ENCODE results near the gene CSK. TPM values are rescaled to one million over a fixed set of nuclear protein-coding genes. Genes with fewer than 3 reads are reported as not detected.

The CSK gene
- total RNA-seq, 4 donors from 2014 or later, result 59.7 to 176 (median 73.4) TPM

DNA sequence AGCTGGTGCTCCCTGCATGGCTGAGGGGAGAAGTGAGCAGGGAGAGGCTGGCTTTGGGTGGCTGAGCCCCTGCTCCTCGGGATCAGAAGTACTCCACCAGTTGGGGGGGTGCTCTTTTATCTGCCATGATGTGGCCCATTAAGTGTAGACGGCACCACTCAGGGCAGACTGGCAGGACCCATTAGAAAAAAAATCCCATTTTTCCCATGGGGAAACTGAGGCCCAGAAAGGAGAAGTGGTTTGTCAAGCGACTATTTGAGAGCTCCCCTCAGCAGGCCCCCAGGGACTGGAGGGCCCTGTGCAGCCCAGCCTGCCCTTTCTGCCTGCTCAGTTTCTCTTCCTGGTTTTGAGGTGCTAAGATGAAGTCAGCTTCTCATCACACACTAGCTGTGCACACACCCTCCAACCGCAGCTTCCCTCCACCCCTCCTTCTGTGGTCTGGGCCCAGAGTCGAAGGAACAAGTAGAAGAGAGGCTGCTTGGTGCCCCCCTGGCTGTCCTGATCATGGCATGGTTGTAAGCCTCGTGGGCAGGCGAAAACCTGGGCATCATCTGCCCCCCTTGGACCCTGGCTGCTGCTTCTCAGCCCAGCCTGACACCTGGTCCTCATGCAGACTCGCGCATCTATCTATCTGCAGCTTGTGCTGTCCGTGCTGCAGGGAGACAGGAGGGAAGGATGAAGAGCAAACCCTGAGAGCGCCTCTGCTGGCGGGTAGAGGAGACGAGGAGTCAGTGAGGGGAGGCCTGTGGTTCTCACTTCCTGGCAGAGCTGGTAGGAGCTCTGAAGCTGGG lies 5.6 kb downstream of the CSK start:
- TF ChIP-seq, protein P1, sequence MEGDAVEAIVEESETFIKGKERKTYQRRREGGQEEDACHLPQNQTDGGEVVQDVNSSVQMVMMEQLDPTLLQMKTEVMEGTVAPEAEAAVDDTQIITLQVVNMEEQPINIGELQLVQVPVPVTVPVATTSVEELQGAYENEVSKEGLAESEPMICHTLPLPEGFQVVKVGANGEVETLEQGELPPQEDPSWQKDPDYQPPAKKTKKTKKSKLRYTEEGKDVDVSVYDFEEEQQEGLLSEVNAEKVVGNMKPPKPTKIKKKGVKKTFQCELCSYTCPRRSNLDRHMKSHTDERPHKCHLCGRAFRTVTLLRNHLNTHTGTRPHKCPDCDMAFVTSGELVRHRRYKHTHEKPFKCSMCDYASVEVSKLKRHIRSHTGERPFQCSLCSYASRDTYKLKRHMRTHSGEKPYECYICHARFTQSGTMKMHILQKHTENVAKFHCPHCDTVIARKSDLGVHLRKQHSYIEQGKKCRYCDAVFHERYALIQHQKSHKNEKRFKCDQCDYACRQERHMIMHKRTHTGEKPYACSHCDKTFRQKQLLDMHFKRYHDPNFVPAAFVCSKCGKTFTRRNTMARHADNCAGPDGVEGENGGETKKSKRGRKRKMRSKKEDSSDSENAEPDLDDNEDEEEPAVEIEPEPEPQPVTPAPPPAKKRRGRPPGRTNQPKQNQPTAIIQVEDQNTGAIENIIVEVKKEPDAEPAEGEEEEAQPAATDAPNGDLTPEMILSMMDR (IDR thresholded peaks at IDR 0.05), result peak; percentile 42 to 77 (median 56)
- TF ChIP-seq POLR2AphosphoS5 (IDR thresholded peaks at IDR 0.05) (peak in 2 of 3 donors; percentile 18 to 31), EP300 (IDR thresholded peaks at IDR 0.05; ENCODE audit: low read depth) (no peak), POLR2A (IDR thresholded peaks at IDR 0.05) (peak; percentile 13)
- in situ Hi-C loops (cut with MboI; ENCODE audit: low pct_ligation_motif_present in 1 of 4, low pct_unique_long_range_greater_than_20kb in 1 of 4, low sequenced_read_pairs in 3 of 4), result no loop called here
- Histone ChIP-seq H3K27ac (peak overlapping the region; percentile 84 to 92 (median 86)), H3K27me3 (no peaks in the 10 kb centered on the region), H3K4me1 (peaks cover 64 to 98% (median 81%) of the 10 kb centered on the region in 4 donors), H3K4me3 (peak overlapping the region in 1 of 4 donors; percentile 6), H3K36me3 (no peaks in the 10 kb centered on the region), H3K9me3 (no peaks in the 10 kb centered on the region)
- DNase-seq, result peak; percentile 88
- intact Hi-C loops (cut with DNase I; ENCODE audit: low total_unique reads), result no loop called here
- 0 to 34% methylated on average over 1 to 13 of the region's 13 CpGs for WGBS, 2 donors (ENCODE audit: low coverage in 1 of 2)

DNA sequence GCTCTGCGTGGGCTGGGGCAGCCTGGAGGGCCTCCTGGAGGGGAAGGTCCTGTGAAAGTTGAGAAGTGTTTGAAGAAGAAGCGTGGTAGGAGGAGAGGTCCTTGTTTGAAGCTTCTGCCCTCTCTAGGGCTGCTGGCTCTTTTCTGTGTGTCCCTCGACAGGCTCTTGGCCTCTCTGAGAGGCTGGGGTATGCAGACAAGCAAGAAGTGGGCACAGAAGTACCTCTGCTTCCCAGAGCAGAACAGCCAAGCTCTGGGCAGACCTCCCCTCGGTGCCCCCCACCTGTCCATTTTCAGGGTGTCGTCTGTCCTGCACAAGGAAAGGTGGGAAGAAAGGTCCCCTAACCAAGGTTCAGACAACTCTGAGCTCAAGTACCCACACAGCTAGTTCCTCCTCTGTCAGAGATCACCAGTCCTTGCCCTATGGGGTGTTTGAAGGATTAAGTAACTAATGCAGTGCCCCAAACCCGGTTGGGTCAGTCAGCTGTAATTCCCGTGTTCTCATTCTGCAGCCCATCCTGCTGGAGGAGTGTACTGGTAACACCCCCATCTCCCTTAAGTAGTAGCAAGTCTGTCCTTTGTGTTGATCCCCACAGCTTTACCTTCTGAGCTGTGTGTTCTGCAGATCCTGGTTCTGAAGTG lies 6.3 kb downstream of the CSK start:
- Histone ChIP-seq H3K4me1 (peaks cover 63 to 100% (median 81%) of the 10 kb centered on the region in 4 donors), H3K27me3 (no peaks in the 10 kb centered on the region), H3K9me3 (no peaks in the 10 kb centered on the region), H3K4me3 (peak overlapping the region in 1 of 4 donors; percentile 4), H3K27ac (peak overlapping the region; percentile 84 to 92 (median 86)), H3K36me3 (no peaks in the 10 kb centered on the region)
- intact Hi-C loops (cut with DNase I; ENCODE audit: low total_unique reads) (no loop called here), in situ Hi-C loops (cut with MboI; ENCODE audit: low pct_ligation_motif_present in 1 of 4, low pct_unique_long_range_greater_than_20kb in 1 of 4, low sequenced_read_pairs in 3 of 4) (no loop called here)
- 41% methylated on average over 7 of the region's 7 CpGs; no CpG with 5 or more reads in 1 of the 2 donors for WGBS, 2 donors (ENCODE audit: low coverage in 1 of 2)
- no peak for DNase-seq
- TF ChIP-seq EP300 (IDR thresholded peaks at IDR 0.05; ENCODE audit: low read depth) (no peak), POLR2A (IDR thresholded peaks at IDR 0.05) (peak; percentile 3)
- TF ChIP-seq, protein P1 (IDR thresholded peaks at IDR 0.05), result peak in 1 of 5 experiments; percentile 10

DNA sequence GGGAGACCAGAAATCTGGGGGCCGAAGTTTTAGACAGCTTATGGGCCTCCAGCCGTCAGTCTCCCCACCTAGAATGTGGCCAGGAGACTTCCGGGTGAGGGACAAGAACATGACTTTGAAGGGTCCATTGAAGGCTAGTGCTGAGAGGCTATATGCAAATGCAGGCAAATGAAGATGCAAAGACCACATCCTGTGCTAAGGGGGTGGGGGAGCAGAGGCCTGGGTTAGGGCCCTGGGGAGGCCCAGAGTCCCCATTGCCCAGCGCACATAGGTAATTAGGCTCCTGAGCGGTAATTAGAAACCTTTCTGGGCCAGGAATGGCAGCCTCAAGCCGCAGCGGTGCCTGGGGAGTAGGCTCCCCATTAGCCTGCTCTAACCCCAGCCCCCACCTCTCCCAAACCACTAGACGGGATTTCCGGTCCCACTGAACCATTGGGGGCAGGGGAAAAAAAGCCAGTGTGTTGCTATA lies 6.8 kb downstream of the CSK start:
- peak in 1 of 3 donors; percentile 8 for TF ChIP-seq POLR2AphosphoS5 (IDR thresholded peaks at IDR 0.05)
- no peak for TF ChIP-seq EP300 (IDR thresholded peaks at IDR 0.05; ENCODE audit: low read depth)
- TF ChIP-seq, protein P1 (IDR thresholded peaks at IDR 0.05), result no peak
- no peak for TF ChIP-seq POLR2A (IDR thresholded peaks at IDR 0.05)
- no peaks in the 10 kb centered on the region for H3K9me3 ChIP-seq
- H3K27me3 ChIP-seq, result no peaks in the 10 kb centered on the region
- in situ Hi-C loops (cut with MboI; ENCODE audit: low pct_ligation_motif_present in 1 of 4, low pct_unique_long_range_greater_than_20kb in 1 of 4, low sequenced_read_pairs in 3 of 4), result no loop called here
- H3K4me3 ChIP-seq, result peak overlapping the region in 1 of 4 donors; percentile 32
- H3K4me1 ChIP-seq, result peaks cover 61 to 100% (median 78%) of the 10 kb centered on the region in 4 donors
- H3K27ac ChIP-seq, result peak overlapping the region; percentile 84 to 92 (median 86)
- 42% methylated on average over 9 of the region's 9 CpGs; no CpG with 5 or more reads in 1 of the 2 donors for WGBS, 2 donors (ENCODE audit: low coverage in 1 of 2)
- peak; percentile 61 for DNase-seq
- intact Hi-C loops (cut with DNase I; ENCODE audit: low total_unique reads), result no loop called here
- no peaks in the 10 kb centered on the region for H3K36me3 ChIP-seq

DNA sequence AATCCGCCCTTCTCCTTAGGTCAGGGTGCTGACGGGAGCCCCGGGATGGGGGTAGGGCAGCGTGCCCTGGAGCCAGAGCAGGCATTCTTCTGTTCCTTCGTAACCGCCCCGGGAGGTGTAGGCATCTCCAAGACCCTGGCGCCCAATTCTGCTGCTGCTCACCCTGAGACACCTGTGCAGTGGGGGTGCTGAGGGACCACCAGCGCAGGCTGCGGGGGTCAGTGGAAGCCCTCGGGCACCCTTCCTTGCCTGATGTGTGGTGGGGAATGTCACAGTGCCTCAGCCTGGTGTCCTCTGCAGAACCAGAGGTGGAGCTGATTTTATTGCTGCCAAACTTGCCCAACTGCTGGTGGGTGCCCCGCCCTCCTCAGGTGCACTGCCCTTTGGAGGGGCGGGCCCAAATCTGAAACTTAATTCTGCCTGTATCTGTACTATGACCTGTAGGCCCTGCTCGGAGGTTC lies 7.3 kb downstream of the CSK start:
- WGBS, 2 donors (ENCODE audit: low coverage in 1 of 2), result 26% methylated on average over 9 of the region's 14 CpGs; no CpG with 5 or more reads in 1 of the 2 donors
- TF ChIP-seq POLR2A (IDR thresholded peaks at IDR 0.05) (no peak), POLR2AphosphoS5 (IDR thresholded peaks at IDR 0.05) (peak in 2 of 3 donors; percentile 18 to 57)
- Histone ChIP-seq H3K9me3 (no peaks in the 10 kb centered on the region), H3K4me3 (peak overlapping the region in 1 of 4 donors; percentile 32), H3K4me1 (peaks cover 57 to 96% (median 73%) of the 10 kb centered on the region in 4 donors), H3K27me3 (no peaks in the 10 kb centered on the region), H3K27ac (peak overlapping the region; percentile 84 to 92 (median 86)), H3K36me3 (no peaks in the 10 kb centered on the region)
- intact Hi-C loops (cut with DNase I; ENCODE audit: low total_unique reads) (no loop called here), in situ Hi-C loops (cut with MboI; ENCODE audit: low pct_ligation_motif_present in 1 of 4, low pct_unique_long_range_greater_than_20kb in 1 of 4, low sequenced_read_pairs in 3 of 4) (no loop called here)
- peak; percentile 89 for DNase-seq

All from transverse colon (tissue), 4 donors.